GM13976 (cell line): Measurements from ENCODE around the gene PYGO1.

Experiments used
- DNase-seq: peaks from one replicate; pipeline ENCODE4 v3.0.0; 2012; ENCODE audit warnings: low spot score
- in situ Hi-C: fragments of 300-500 bp; cut with MboI; formaldehyde crosslinking; loops from one replicate; pipeline ENCODE4 v1.12.0; 2022; ENCODE audit warnings: low sequenced_read_pairs, mixed read lengths, inconsistent platforms; ENCODE audit not compliant: unreplicated experiment
- TF ChIP-seq, protein P1 (sequence below): IDR thresholded peaks from 2 replicates; pipeline ENCODE4 v1.5.1; 2012; ENCODE audit warnings: borderline replicate concordance, mild to moderate bottlenecking; ENCODE audit not compliant: insufficient read depth; ENCODE audit errors: extremely low read depth, missing control alignments, control extremely low read depth

Gene PYGO1

DNA sequence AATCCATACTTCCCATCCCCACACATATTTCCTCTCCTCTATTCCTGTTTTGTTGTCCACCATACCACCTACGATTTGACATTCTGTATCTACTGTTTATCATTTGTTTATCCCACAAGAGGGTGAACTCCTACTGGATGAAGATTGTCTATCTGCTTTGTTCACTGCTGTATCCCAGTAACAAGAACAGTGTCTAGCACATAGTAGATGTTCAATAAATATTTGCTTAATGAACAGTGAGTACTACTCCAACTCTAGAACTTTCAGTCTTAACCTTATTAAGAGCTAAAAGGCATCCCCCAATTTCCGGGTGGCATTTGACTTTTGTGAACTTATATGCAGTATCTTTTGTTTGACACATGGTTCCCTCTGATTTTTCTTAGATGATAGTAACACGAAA lies 1.3 kb downstream of the PYGO1 start:
- DNase-seq, result no peak
- TF ChIP-seq, protein P1, sequence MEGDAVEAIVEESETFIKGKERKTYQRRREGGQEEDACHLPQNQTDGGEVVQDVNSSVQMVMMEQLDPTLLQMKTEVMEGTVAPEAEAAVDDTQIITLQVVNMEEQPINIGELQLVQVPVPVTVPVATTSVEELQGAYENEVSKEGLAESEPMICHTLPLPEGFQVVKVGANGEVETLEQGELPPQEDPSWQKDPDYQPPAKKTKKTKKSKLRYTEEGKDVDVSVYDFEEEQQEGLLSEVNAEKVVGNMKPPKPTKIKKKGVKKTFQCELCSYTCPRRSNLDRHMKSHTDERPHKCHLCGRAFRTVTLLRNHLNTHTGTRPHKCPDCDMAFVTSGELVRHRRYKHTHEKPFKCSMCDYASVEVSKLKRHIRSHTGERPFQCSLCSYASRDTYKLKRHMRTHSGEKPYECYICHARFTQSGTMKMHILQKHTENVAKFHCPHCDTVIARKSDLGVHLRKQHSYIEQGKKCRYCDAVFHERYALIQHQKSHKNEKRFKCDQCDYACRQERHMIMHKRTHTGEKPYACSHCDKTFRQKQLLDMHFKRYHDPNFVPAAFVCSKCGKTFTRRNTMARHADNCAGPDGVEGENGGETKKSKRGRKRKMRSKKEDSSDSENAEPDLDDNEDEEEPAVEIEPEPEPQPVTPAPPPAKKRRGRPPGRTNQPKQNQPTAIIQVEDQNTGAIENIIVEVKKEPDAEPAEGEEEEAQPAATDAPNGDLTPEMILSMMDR, result no peak
- in situ Hi-C loops, result no loop called here

DNA sequence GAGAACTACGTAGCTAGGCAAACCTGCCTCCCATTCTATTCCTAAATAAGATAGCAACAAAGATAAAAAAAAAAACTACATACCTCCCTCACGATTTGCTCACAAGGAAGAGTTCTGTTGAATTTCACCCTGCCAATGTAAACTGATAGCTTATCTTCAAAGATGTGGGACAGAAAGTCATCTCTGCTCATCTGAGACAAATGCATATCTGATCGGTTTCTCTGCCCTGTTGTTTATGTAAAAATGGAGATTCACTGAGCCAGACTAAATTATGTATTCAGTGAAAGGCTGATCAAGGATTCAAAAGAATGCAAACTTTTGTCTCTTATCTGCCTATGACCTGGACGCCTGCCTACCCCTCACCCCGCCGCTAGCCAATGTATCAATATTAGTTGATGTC lies 11.2 kb downstream of the PYGO1 start:
- DNase-seq, result no peak
- TF ChIP-seq, protein P1, result no peak
- in situ Hi-C loops, result no loop called here

DNA sequence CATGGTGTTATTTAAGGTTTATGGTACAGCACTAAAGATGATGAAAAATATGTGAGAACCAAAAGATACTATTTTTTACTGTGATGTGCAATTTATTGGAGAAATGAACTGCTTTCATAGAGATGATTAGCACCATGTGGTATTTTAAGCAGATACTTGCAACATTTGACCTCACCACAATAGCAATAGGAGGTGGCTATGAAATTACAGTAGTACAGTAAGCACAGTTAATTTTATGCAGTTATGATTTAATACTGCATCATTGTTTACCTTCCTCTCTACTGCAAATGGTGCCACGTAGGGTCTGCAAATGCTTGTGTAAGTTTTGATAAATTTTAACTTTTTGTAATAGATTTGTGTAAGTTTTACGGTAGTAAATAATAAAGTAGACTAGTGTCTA lies 14.0 kb downstream of the PYGO1 start:
- in situ Hi-C loops, result no loop called here
- TF ChIP-seq, protein P1, result no peak
- no peak for DNase-seq

DNA sequence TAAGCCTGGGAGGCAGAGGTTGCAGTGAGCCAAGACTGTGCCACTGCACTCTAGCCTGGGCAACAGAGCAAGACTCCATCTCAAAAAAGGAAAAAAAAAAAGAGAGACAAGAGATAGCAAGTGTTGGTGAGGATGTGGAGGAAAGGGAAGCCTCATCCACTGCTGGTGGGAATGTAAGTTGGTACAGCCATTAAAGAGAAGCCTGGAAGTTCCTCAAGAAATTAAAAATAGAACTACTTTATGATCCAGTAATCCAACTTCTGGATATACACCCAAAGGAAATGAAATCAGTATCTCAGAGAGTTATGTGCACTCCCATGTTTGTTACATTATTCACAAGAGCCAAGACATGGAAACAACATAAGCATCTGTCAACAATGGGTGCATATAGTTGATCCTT lies 14.9 kb downstream of the PYGO1 start:
- TF ChIP-seq, protein P1, result no peak
- in situ Hi-C loops, result no loop called here
- no peak for DNase-seq

DNA sequence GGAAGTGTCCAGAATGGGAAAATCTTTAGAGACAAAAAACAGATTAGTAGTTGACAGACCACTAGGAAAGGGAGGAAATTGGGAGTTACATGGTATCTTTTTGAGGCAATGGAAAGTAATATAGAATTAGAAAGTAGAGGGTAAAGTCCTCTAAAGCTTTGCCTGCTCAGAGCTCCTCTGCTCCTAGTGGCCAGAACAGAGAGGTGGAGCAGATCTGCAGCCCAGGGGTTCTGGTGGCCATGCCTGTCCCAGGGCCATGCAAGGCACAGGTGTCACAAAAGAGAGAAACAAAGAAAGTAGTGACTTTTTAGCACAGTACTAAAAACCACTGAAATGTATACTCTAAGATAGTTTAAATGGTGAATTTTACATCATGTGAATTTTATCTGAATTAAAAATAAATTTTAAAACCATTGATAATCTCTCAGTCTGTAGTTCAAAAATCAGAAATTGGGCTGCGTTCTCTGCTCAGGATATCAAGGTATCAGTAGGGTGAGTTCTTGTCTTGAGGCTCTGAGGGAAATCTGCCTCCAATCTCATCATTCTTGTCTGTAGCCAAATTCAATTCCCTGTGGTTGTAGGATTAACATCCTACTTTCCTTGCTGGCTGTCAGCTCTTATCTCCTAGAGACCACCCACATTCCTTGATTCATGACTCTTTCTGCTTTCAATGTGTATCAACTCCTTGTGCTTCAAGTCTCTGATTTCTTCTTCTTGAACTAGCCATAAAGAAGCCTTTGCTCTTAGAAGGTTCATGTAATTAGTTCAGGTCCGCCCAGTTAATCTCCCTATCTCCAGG lies 23.6 kb downstream of the PYGO1 start:
- in situ Hi-C loops, result no loop called here
- TF ChIP-seq, protein P1, result no peak
- no peak for DNase-seq

DNA sequence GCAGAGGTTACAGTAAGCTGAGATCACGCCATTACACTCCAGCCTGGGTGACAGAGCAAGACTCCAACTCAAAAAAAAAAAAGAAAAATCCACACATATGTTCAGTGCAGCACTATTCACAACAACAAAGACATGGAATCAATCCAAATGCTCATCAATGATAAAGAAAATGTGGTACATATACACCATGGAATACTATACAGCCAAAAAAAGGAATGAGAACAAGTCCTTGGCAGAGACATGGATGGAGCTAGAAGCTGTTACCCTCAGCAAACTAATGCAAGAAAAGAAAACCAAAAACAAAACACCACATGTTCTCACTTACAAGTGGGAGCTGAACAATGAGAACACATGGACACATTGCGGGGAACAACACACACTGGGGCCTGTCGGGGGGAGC lies 25.5 kb downstream of the PYGO1 start:
- DNase-seq, result no peak
- TF ChIP-seq, protein P1, result no peak
- in situ Hi-C loops, result no loop called here
